K562 (cell line): ENCODE data around the gene SHISA6. TPM values are rescaled to one million over a fixed set of nuclear protein-coding genes. Genes with fewer than 3 reads are reported as not detected.

ENCODE experiments used
- ATAC-seq: fragments of 200-7000 bp; cut with Tn5 transposase; 3 replicates; pipeline ENCODE4 v1.9.1; 2020; ENCODE audit warnings: moderate library complexity
- BruUV-seq: library from RNA; stranded (reverse); fragments of 400-500 nt; replicated peaks from 2 replicates; lab custom pipeline; 2021; lab: Mats Ljungman, UMichigan
- CTCF ChIA-PET: fragments of 300-600 bp; formaldehyde crosslinking; extraction: SDS; loops from one replicate; lab custom pipeline; 2021; ENCODE audit warnings: low intra/inter-chr PET ratio; lab: Yijun Ruan, JAX
- POLR2A ChIA-PET: fragments of 300-600, 350-650 bp; sonication (Branson Sonifier 250); formaldehyde crosslinking; extraction: SDS; loops from one replicate; lab custom pipeline; 2021; ENCODE audit warnings: antibody characterized with exemption, inconsistent platforms; lab: Yijun Ruan, JAX
- DNase-seq, 4 experiments: peaks; one replicate each; pipeline versions ENCODE4 v3.0.0 to v3.0.0-alpha.2; 2011 to 2018; ENCODE audit warnings: low spot score in 3 of 4, mixed read lengths in 3 of 4; ENCODE audit errors: extremely low read depth in 1 of 4
- FAIRE-seq: peaks from 2 replicates; lab custom pipeline; 2011; peaks lifted over from hg19 to GRCh38; lab: Jason Lieb, UNC
- H2AFZ ChIP-seq: 2 replicates; pipeline ENCODE4 v1.6.0; 2011; ENCODE audit warnings: low read depth, low read length, control low read depth, inconsistent platforms
- H3K27ac ChIP-seq: fragments of 200-600 bp; 3 replicates; pipeline ENCODE4 v1.8.0; 2011; ENCODE audit warnings: low read depth, mild to moderate bottlenecking, control low read depth, inconsistent platforms, low read length, moderate library complexity, mixed read lengths; ENCODE audit errors: extremely low read depth
- H3K27me3 ChIP-seq, 2 experiments: fragments of 300-600 bp in 1 of 2; 2 replicates in 1 of 2; 3 replicates in 1 of 2; pipeline versions ENCODE4 v1.6.0 to v1.8.0; 2011; ENCODE audit warnings: inconsistent platforms in 2 of 2, low read length in 2 of 2, mild to moderate bottlenecking in 1 of 2, mixed read lengths in 1 of 2, moderate library complexity in 1 of 2; ENCODE audit not compliant: control insufficient read depth in 2 of 2, insufficient read depth in 2 of 2
- H3K36me3 ChIP-seq: fragments of 300-600 bp; 3 replicates; pipeline ENCODE4 v1.8.0; 2011; ENCODE audit warnings: mild to moderate bottlenecking, low read length, inconsistent platforms; ENCODE audit not compliant: control insufficient read depth, insufficient read depth
- H3K4me1 ChIP-seq, 2 experiments: fragments of 200-600 bp in 1 of 2; replicated peaks in 1 of 2; 2 replicates in 1 of 2; 3 replicates in 1 of 2; pipeline versions ENCODE4 v1.5.1 to v1.8.0; 2011; ENCODE audit warnings: inconsistent platforms in 2 of 2, low read length in 2 of 2, mild to moderate bottlenecking in 1 of 2, mixed read lengths in 1 of 2, moderate library complexity in 1 of 2; ENCODE audit not compliant: control insufficient read depth in 2 of 2, insufficient read depth in 2 of 2
- H3K4me2 ChIP-seq: 2 replicates; pipeline ENCODE4 v1.6.1; 2011; ENCODE audit warnings: low read length, control low read depth, inconsistent platforms, mixed read lengths; ENCODE audit not compliant: insufficient read depth
- H3K4me3 ChIP-seq: fragments of 200-600 bp; sonication (generic), shearing (Covaris generic); 2 replicates; pipeline ENCODE4 v1.5.1; 2016; ENCODE audit warnings: control low read depth, inconsistent platforms
- H3K79me2 ChIP-seq: fragments of 200-600 bp; 3 replicates; pipeline ENCODE4 v1.8.0; 2011; ENCODE audit warnings: low read length, inconsistent platforms; ENCODE audit not compliant: control insufficient read depth, insufficient read depth
- H3K9ac ChIP-seq, 2 experiments: 2 replicates each; pipeline versions ENCODE4 v1.6.0 to v1.6.1; 2011; ENCODE audit warnings: low read depth in 2 of 2, low read length in 2 of 2, control low read depth in 1 of 2, inconsistent platforms in 1 of 2, mild to moderate bottlenecking in 1 of 2, mixed read lengths in 1 of 2; ENCODE audit not compliant: insufficient read depth in 1 of 2
- H3K9me1 ChIP-seq: one replicate; pipeline ENCODE4 v1.6.0; 2011; ENCODE audit warnings: inconsistent platforms, mild to moderate bottlenecking, low read length, moderate library complexity; ENCODE audit not compliant: control insufficient read depth, insufficient read depth
- H3K9me3 ChIP-seq: replicated peaks from 2 replicates; pipeline ENCODE4 v1.5.1; 2011; ENCODE audit warnings: low read depth, low read length, inconsistent platforms; ENCODE audit not compliant: control insufficient read depth, insufficient read depth
- H4K20me1 ChIP-seq: replicated peaks from 2 replicates; pipeline ENCODE4 v1.6.1; 2011; ENCODE audit warnings: low read length, inconsistent platforms, mixed read lengths; ENCODE audit not compliant: control insufficient read depth, insufficient read depth
- AFF4 ChIP-seq: sonication (generic); formaldehyde crosslinking; IDR thresholded peaks from 2 replicates; pipeline ENCODE4 v1.8.0; 2023; ENCODE audit warnings: mild to moderate bottlenecking, missing genetic modification reagents
- CCNT2 ChIP-seq: IDR thresholded peaks from 2 replicates; pipeline ENCODE4 v1.6.1; 2011; ENCODE audit warnings: borderline replicate concordance, low read depth, mild to moderate bottlenecking, moderate library complexity, mixed read lengths, low read length; ENCODE audit not compliant: insufficient read length; ENCODE audit errors: extremely low read depth
- SMARCC2 ChIP-seq: fragments of 450-650 bp; IDR thresholded peaks from 2 replicates; pipeline ENCODE4 v1.6.1; 2017; ENCODE audit warnings: antibody characterized with exemption, moderate library complexity, mild to moderate bottlenecking, low read depth
- SUPT5H ChIP-seq: fragments of 450-650 bp; IDR thresholded peaks from 2 replicates; pipeline ENCODE4 v1.6.1; 2016
- TEAD2 ChIP-seq: fragments of 450-650 bp; IDR thresholded peaks from 2 replicates; pipeline ENCODE4 v1.6.1; 2016; ENCODE audit warnings: missing genetic modification characterization, control low read depth, missing compliant biosample characterization
- ZNF174 ChIP-seq: fragments of 250-450 bp; sonication (Bioruptor Pico); IDR thresholded peaks from 2 replicates; pipeline ENCODE4 v1.4.0; 2020; ENCODE audit warnings: mild to moderate bottlenecking
- ZNF212 ChIP-seq: fragments of 450-650 bp; formaldehyde crosslinking; IDR thresholded peaks from 2 replicates; pipeline ENCODE4 v1.4.0; 2020; ENCODE audit warnings: mild to moderate bottlenecking
- WGBS: fragments of 100-300 bp; shearing (Covaris generic); methylation state at CpG from one replicate; pipeline ENCODE4 v1.1.6; 2016; ENCODE audit warnings: low coverage, mixed read lengths; ENCODE audit not compliant: insufficient coverage; ENCODE audit errors: missing lambda C conversion rate; 5-methylcytosine and 5-hydroxymethylcytosine counted together
- in situ Hi-C: fragments of 300-500 bp; cut with MboI; formaldehyde crosslinking; loops from 4 replicates; pipeline ENCODE4 v1.15.0; 2018; ENCODE audit warnings: inconsistent platforms, mixed read lengths
- intact Hi-C: fragments of 100-400 bp; cut with micrococcal nuclease; formaldehyde crosslinking; loops from 2 replicates; pipeline ENCODE4 v1.14.2; 2022
- polyA plus RNA-seq, 8 experiments: library from polyadenylated mRNA; depleted of rRNA in 4 of 8; stranded (reverse) in 5 of 8; unstranded in 3 of 8; fragments of >200 nt; fragmentation: Nextera tagmentation in 2 of 8; fragmentation: Illumina TruSeq in 1 of 8; extraction: Ambion mirVana in 2 of 8; extraction: Trizol in 1 of 8; gene quantifications; 2 replicates each; pipeline versions ENCODE4 v1.2.1 to v1.2.3, GENCODE V29; 2011 to 2014; ENCODE audit warnings: inconsistent platforms in 1 of 8, missing spikeins in 1 of 8
- total RNA-seq, 7 experiments: library from RNA; depleted of rRNA in 6 of 7; stranded (reverse); fragments of >200 nt in 6 of 7; fragmentation: Illumina TruSeq in 2 of 7; extraction: Trizol in 2 of 7; gene quantifications; 2 replicates each; pipeline versions ENCODE4 v1.2.1 to v1.2.3, GENCODE V29; 2011 to 2021; ENCODE audit warnings: low replicate concordance in 1 of 7
- TF ChIP-seq, protein P1 (sequence below): fragments of 250-450 bp; sonication (Bioruptor Pico); IDR thresholded peaks from 2 replicates; pipeline ENCODE4 v1.5.0; 2021; ENCODE audit warnings: mild to moderate bottlenecking, borderline replicate concordance

SHISA6 gene
- total and polyA plus RNA-seq, 9 of the 15 experiments (the other 6 are each of a cell fraction or from before 2014, with no cell fraction given) = not detected

- H3K4me1 ChIP-seq = no peaks in the 10 kb centered on the region
- no peaks in the 10 kb centered on the region for H3K9me3 ChIP-seq
- ATAC-seq = no peak
- ChIA-PET POLR2A (no interaction called here), CTCF (no interaction called here)
- no peak overlapping the region for H3K27ac ChIP-seq
- no TSS peak for BruUV-seq
- in situ Hi-C loops = no loop called here
- no peak overlapping the region for H3K4me3 ChIP-seq
- intact Hi-C loops = no loop called here
- no peaks in the 10 kb centered on the region for H3K36me3 ChIP-seq
- no peaks in the 10 kb centered on the region for H3K79me2 ChIP-seq
- H4K20me1 ChIP-seq = no peaks in the 10 kb centered on the region
- no peak for DNase-seq
- H3K27me3 ChIP-seq = no peaks in the 10 kb centered on the region
- no peak overlapping the region for H3K9ac ChIP-seq
- no peak overlapping the region for H3K4me2 ChIP-seq
- no peak for FAIRE-seq
- no peaks in the 10 kb centered on the region for H3K9me1 ChIP-seq
- H2AFZ ChIP-seq = no peak overlapping the region
- WGBS = 0% methylated on average over 1 of the region's 6 CpGs
- TF ChIP-seq ZNF212 (CRISPR knock-in tag) = no peak
- no peak for TF ChIP-seq TEAD2
- no peak for TF ChIP-seq CCNT2
- no peak for TF ChIP-seq SUPT5H
- TF ChIP-seq SMARCC2 = no peak
Measured at GRCh38 chr17:11430751-11431150, 189.7 kb downstream of the SHISA6 start.

DNA sequence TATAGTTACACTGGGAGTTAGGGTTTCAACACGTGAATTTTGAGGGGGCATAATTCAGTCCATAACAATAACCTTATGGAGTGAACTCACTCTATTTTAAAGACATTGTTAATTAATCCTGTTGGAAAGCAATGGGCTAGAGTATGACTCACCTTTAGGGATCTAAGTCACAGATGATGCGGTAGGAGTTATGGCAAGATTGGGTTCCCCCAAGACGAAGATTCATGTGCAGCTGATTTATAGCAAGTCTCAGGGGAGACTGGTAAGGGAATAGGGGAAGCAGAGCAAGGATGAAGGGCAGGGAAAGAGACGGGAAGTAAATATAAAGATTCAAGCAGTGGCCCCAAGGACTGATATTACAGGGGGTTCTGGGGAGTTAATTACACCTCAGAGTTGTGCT is 197.7 kb downstream of the SHISA6 start:
- ChIA-PET POLR2A (no interaction called here), CTCF (no interaction called here)
- in situ Hi-C loops (no loop called here), intact Hi-C loops (no loop called here)
- ATAC-seq (no peak), FAIRE-seq (no peak), DNase-seq (no peak)
- WGBS = 0% methylated on average over 4 of the region's 4 CpGs
- no peak overlapping the region for H3K4me3 ChIP-seq
- no peak overlapping the region for H3K27ac ChIP-seq
- H3K9ac ChIP-seq = no peak overlapping the region
- no peaks in the 10 kb centered on the region for H3K9me1 ChIP-seq
- BruUV-seq = no TSS peak
- H3K79me2 ChIP-seq = no peaks in the 10 kb centered on the region
- no peaks in the 10 kb centered on the region for H3K4me1 ChIP-seq
- no peaks in the 10 kb centered on the region for H4K20me1 ChIP-seq
- H3K36me3 ChIP-seq = no peaks in the 10 kb centered on the region
- no peak overlapping the region for H3K4me2 ChIP-seq
- no peak for TF ChIP-seq AFF4 (CRISPR knock-in tag)
- TF ChIP-seq, protein P1, sequence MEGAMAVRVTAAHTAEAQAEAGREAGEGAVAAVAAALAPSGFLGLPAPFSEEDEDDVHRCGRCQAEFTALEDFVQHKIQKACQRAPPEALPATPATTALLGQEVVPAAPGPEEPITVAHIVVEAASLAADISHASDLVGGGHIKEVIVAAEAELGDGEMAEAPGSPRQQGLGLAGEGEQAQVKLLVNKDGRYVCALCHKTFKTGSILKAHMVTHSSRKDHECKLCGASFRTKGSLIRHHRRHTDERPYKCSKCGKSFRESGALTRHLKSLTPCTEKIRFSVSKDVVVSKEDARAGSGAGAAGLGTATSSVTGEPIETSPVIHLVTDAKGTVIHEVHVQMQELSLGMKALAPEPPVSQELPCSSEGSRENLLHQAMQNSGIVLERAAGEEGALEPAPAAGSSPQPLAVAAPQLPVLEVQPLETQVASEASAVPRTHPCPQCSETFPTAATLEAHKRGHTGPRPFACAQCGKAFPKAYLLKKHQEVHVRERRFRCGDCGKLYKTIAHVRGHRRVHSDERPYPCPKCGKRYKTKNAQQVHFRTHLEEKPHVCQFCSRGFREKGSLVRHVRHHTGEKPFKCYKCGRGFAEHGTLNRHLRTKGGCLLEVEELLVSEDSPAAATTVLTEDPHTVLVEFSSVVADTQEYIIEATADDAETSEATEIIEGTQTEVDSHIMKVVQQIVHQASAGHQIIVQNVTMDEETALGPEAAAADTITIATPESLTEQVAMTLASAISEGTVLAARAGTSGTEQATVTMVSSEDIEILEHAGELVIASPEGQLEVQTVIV = no peak
- TF ChIP-seq ZNF174 (CRISPR knock-in tag) = no peak
- H3K27me3 ChIP-seq = no peaks in the 10 kb centered on the region
- H2AFZ ChIP-seq = no peak overlapping the region
- H3K9me3 ChIP-seq = no peaks in the 10 kb centered on the region
